AG10803 (cell line): ENCODE data around the gene STX1B.

Experiments used
- DNase-seq: peaks from one replicate; pipeline ENCODE4 v3.0.0; 2010; ENCODE audit warnings: low read depth
- H3K4me3 ChIP-seq: 2 replicates; pipeline ENCODE4 v1.5.1; 2011; ENCODE audit warnings: mild to moderate bottlenecking, low read length, control low read depth
- TF ChIP-seq, protein P1 (sequence below): conservative IDR thresholded peaks from 2 replicates; pipeline ENCODE4 v1.5.1; 2011; ENCODE audit warnings: mild to moderate bottlenecking, low read length, control low read depth, inconsistent platforms

Gene STX1B

GRCh38 chr16:31010585-31011325, at the start of gene STX1B:
Gene STX1B, minus strand, starts transcription at chr16:31010638. Its CDS starts 242 bp downstream, at chr16:31010396.
- peak; percentile 18 for DNase-seq
- H3K4me3 ChIP-seq = peak within 1 kb of the TSS; percentile 56
- TF ChIP-seq, protein P1, sequence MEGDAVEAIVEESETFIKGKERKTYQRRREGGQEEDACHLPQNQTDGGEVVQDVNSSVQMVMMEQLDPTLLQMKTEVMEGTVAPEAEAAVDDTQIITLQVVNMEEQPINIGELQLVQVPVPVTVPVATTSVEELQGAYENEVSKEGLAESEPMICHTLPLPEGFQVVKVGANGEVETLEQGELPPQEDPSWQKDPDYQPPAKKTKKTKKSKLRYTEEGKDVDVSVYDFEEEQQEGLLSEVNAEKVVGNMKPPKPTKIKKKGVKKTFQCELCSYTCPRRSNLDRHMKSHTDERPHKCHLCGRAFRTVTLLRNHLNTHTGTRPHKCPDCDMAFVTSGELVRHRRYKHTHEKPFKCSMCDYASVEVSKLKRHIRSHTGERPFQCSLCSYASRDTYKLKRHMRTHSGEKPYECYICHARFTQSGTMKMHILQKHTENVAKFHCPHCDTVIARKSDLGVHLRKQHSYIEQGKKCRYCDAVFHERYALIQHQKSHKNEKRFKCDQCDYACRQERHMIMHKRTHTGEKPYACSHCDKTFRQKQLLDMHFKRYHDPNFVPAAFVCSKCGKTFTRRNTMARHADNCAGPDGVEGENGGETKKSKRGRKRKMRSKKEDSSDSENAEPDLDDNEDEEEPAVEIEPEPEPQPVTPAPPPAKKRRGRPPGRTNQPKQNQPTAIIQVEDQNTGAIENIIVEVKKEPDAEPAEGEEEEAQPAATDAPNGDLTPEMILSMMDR = no peak

DNA sequence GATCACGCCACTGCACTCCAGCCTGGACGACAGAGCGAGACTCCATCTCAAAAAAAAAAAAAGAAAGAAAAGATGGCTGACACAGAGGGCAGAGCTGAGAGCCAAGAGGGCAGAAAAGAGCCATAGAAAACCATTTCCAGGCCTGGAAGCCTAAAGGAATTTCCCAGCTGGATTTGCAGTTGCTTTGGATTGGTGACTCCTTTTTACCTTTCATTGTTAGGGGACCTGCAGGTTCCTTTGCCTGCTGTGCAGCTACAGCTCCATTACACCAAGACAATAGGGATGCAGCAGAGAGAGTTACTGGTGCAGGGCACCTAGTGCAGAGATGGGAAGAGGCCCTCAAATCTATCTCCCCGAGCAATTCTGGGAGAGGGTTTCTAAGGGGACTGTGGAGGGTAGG, 45.2 kb upstream of the STX1B start:
- TF ChIP-seq, protein P1 = no peak
- DNase-seq = no peak
- no peak overlapping the region for H3K4me3 ChIP-seq

DNA sequence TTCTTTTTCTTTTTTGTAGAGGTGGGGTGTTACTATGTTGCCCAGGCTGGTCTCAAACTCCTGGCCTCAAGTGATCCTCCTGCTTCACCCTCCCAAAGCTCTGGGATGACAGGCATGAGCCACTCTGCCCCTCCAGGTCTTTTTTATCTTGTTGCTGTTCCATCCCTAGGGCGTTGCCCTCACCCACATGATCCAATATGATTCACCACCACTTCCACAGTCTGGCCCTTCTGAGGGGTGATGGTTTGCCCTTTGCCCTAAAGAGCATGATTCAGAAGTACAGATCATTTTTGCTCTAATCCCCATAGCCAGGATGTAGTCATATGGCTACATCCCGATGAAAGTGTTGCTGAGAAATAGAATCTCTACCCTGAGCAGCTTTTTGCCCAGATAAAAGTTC, 41.7 kb upstream of the STX1B start:
- H3K4me3 ChIP-seq = no peak overlapping the region
- TF ChIP-seq, protein P1 = no peak
- DNase-seq = peak; percentile 91

GRCh38 chr16:31050280-31051030, 40.0 kb upstream of the STX1B start:
- peak; percentile 50 for DNase-seq
- no peak overlapping the region for H3K4me3 ChIP-seq
- TF ChIP-seq, protein P1 = no peak

GRCh38 chr16:31043898-31044481, 33.6 kb upstream of the STX1B start:
- no peak for DNase-seq
- H3K4me3 ChIP-seq = no peak overlapping the region
- TF ChIP-seq, protein P1 = no peak

DNA sequence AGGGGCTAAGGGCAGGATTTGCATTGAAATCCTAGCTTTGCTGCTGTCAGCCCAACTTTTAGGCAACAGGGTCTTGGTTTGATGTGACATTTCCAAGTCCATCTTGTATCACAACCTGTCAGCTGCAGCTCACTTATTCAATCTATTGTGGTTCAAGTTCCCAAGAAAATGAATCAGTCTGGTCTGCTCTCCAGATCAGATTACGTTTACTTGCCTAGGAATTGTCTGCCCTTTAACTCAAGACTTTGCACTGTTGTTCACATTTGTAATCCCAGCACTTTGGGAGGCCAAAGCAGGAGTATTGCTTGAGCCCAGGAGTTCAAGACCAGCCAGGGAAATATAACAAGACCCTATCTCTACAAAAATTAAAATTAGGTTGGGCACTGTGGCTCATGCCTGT, 32.9 kb upstream of the STX1B start:
- H3K4me3 ChIP-seq = no peak overlapping the region
- DNase-seq = no peak
- TF ChIP-seq, protein P1 = no peak
